GM12878 (cell line): ENCODE measurements around the gene TMEM174. TPM values are rescaled to one million over a fixed set of nuclear protein-coding genes. Genes with fewer than 3 reads are reported as not detected.

Experiments
- ATAC-seq: fragments of 200-7000 bp; cut with Tn5 transposase; 3 replicates; pipeline ENCODE4 v1.9.1; 2020; ENCODE audit warnings: mild to moderate bottlenecking, moderate library complexity
- BruUV-seq: library from RNA; stranded (reverse); fragments of 400-500 nt; replicated peaks from 2 replicates; lab custom pipeline; 2021; lab: Mats Ljungman, UMichigan
- CTCF ChIA-PET: fragments of 300-600 bp; sonication (Branson Sonifier 250); formaldehyde crosslinking; extraction: SDS; loops from one replicate; lab custom pipeline; 2021; ENCODE audit warnings: inconsistent platforms; lab: Yijun Ruan, JAX
- POLR2A ChIA-PET: fragments of 350-600 bp; formaldehyde crosslinking; extraction: SDS; loops from one replicate; lab custom pipeline; 2021; ENCODE audit warnings: inconsistent platforms; lab: Charles Lee
- RAD21 ChIA-PET: fragments of 300-600 bp; sonication (Branson Sonifier 250); formaldehyde crosslinking; loops from one replicate; lab custom pipeline; 2023; ENCODE audit warnings: antibody characterized with exemption; ENCODE audit not compliant: unreplicated experiment; lab: Charles Lee
- SMC1A ChIA-PET: fragments of 300-600 bp; sonication (Branson Sonifier 250); formaldehyde crosslinking; loops from one replicate; lab custom pipeline; 2023; ENCODE audit not compliant: unreplicated experiment, uncharacterized antibody; lab: Charles Lee
- DNase-seq: peaks from one replicate; pipeline ENCODE4 v3.0.0-alpha.2; 2011; ENCODE audit warnings: low read depth, low spot score
- FAIRE-seq: peaks from 3 replicates; lab custom pipeline; 2011; peaks lifted over from hg19 to GRCh38; lab: Jason Lieb, UNC
- H2AFZ ChIP-seq: 2 replicates; pipeline ENCODE4 v1.6.0; 2011; ENCODE audit warnings: low read depth, low read length, control low read depth; ENCODE audit not compliant: control insufficient read depth
- H3K27ac ChIP-seq: 2 replicates; pipeline ENCODE4 v1.5.1; 2011; ENCODE audit warnings: control low read depth; ENCODE audit not compliant: control insufficient read depth, insufficient read depth
- H3K27me3 ChIP-seq, 2 experiments: replicated peaks in 1 of 2; 2 replicates each; pipeline versions ENCODE4 v1.6.0 to v1.6.1; 2011; ENCODE audit warnings: low read length in 1 of 2; ENCODE audit not compliant: control insufficient read depth in 2 of 2, insufficient read depth in 2 of 2
- H3K36me3 ChIP-seq, 2 experiments: 2 replicates each; pipeline ENCODE4 v1.5.1; 2011; ENCODE audit warnings: low read length in 1 of 2; ENCODE audit not compliant: control insufficient read depth in 2 of 2, insufficient read depth in 2 of 2
- H3K4me1 ChIP-seq: 2 replicates; pipeline ENCODE4 v1.6.1; 2011; ENCODE audit warnings: mild to moderate bottlenecking, low read length, moderate library complexity, mixed read lengths; ENCODE audit not compliant: control insufficient read depth, insufficient read depth
- H3K4me2 ChIP-seq: 2 replicates; pipeline ENCODE4 v1.6.0; 2011; ENCODE audit warnings: control low read depth; ENCODE audit not compliant: control insufficient read depth, insufficient read depth
- H3K4me3 ChIP-seq: fragments of 200-600 bp; sonication (generic); 2 replicates; pipeline ENCODE4 v1.5.1; 2016
- H3K79me2 ChIP-seq: 2 replicates; pipeline ENCODE4 v1.6.0; 2011; ENCODE audit warnings: low read length; ENCODE audit not compliant: control insufficient read depth, insufficient read depth
- H3K9ac ChIP-seq: 2 replicates; pipeline ENCODE4 v1.8.0; 2011; ENCODE audit warnings: low read length, control low read depth, mixed read lengths; ENCODE audit not compliant: control insufficient read depth, insufficient read depth
- H3K9me3 ChIP-seq: replicated peaks from 3 replicates; pipeline ENCODE4 v1.5.1; 2011; ENCODE audit warnings: mild to moderate bottlenecking, low read length; ENCODE audit not compliant: control insufficient read depth, insufficient read depth
- H4K20me1 ChIP-seq: 2 replicates; pipeline ENCODE4 v1.6.0; 2011; ENCODE audit not compliant: control insufficient read depth, insufficient read depth
- CEBPB ChIP-seq, 2 experiments: fragments of 150-350 bp in 1 of 2; IDR thresholded peaks; 2 replicates each; pipeline ENCODE4 v1.6.1; 2012 to 2014; ENCODE audit warnings: low read depth in 2 of 2, low read length in 2 of 2, borderline replicate concordance in 1 of 2, inconsistent platforms in 1 of 2
- CHD1 ChIP-seq: IDR thresholded peaks from 2 replicates; pipeline ENCODE4 v1.6.1; 2012; ENCODE audit warnings: low read depth, low read length, improper control_type of control experiment
- FOXM1 ChIP-seq: IDR thresholded peaks from 2 replicates; pipeline ENCODE4 v1.6.1; 2012; ENCODE audit warnings: low read depth, mild to moderate bottlenecking, inconsistent platforms, low read length, moderate library complexity
- HSF1 ChIP-seq: fragments of 150-350 bp; IDR thresholded peaks from 2 replicates; pipeline ENCODE4 v1.6.1; 2014; ENCODE audit warnings: mild to moderate bottlenecking, low read depth, low read length
- JUNB ChIP-seq: IDR thresholded peaks from 2 replicates; pipeline ENCODE4 v1.6.1; 2016; ENCODE audit warnings: antibody characterized with exemption, mild to moderate bottlenecking
- MYC ChIP-seq: IDR thresholded peaks from 2 replicates; pipeline ENCODE4 v1.6.1; 2011; ENCODE audit warnings: mild to moderate bottlenecking, low read length, moderate library complexity, inconsistent platforms; ENCODE audit not compliant: insufficient read depth, insufficient replicate concordance, insufficient read length, severe bottlenecking
- STAT1 ChIP-seq: fragments of 450-650 bp; conservative IDR thresholded peaks from 2 replicates; pipeline ENCODE4 v1.6.1; 2014; ENCODE audit warnings: antibody characterized with exemption, mild to moderate bottlenecking
- TBL1XR1 ChIP-seq: IDR thresholded peaks from 2 replicates; pipeline ENCODE4 v1.6.1; 2012; ENCODE audit warnings: low read depth, low read length, improper control_type of control experiment
- ZBTB40 ChIP-seq: fragments of 450-650 bp; IDR thresholded peaks from 2 replicates; pipeline ENCODE4 v1.6.1; 2016; ENCODE audit warnings: mild to moderate bottlenecking, moderate library complexity, borderline replicate concordance
- ZNF274 ChIP-seq: IDR thresholded peaks from one replicate; pipeline ENCODE4 v1.8.0; 2011; ENCODE audit not compliant: insufficient read length, insufficient read depth
- WGBS: methylation state at CpG from one replicate; pipeline ENCODE4 v1.1.6; 2016; ENCODE audit warnings: low lambda C conversion rate; ENCODE audit not compliant: insufficient replicate concordance, insufficient coverage; ENCODE audit errors: missing lambda C conversion rate; 5-methylcytosine and 5-hydroxymethylcytosine counted together
- in situ Hi-C: fragments of 300-500 bp; cut with MboI; formaldehyde crosslinking; loops from 9 replicates; pipeline ENCODE4 v1.14.3; 2018; ENCODE audit warnings: mixed read lengths
- intact Hi-C: fragments of 100-400 bp; cut with micrococcal nuclease; formaldehyde crosslinking; loops from one replicate; pipeline ENCODE4 v1.14.2; 2022; ENCODE audit not compliant: unreplicated experiment
- polyA plus RNA-seq, 11 experiments: library from polyadenylated mRNA; depleted of rRNA in 4 of 11; unstranded in 6 of 11; stranded (reverse) in 5 of 11; fragments of >200 nt; fragmentation: Nextera tagmentation in 4 of 11; fragmentation: Illumina TruSeq in 1 of 11; extraction: Ambion mirVana in 4 of 11; extraction: Trizol in 1 of 11; gene quantifications; 1 replicate in 1 of 11; 2 replicates in 10 of 11; pipeline versions ENCODE4 v1.2.1 to v1.2.3, GENCODE V29; 2011 to 2016; ENCODE audit warnings: inconsistent platforms in 2 of 11, missing spikeins in 2 of 11, low read depth in 1 of 11
- total RNA-seq, 4 experiments: library from RNA; depleted of rRNA in 3 of 4; stranded (reverse); fragments of >200 nt in 3 of 4; fragmentation: Illumina TruSeq in 1 of 4; extraction: Trizol in 1 of 4; gene quantifications; 2 replicates each; pipeline versions ENCODE4 v1.2.1 to v1.2.3, GENCODE V29; 2013 to 2021
- TF ChIP-seq, protein P1 (sequence below): IDR thresholded peaks from 2 replicates; pipeline ENCODE4 v1.6.1; 2011; ENCODE audit warnings: borderline replicate concordance, low read depth, mild to moderate bottlenecking, moderate library complexity, low read length; ENCODE audit not compliant: insufficient read depth, poor library complexity, severe bottlenecking
- TF ChIP-seq, protein P2 (sequence below): IDR thresholded peaks from 2 replicates; pipeline ENCODE4 v1.6.1; 2012; ENCODE audit warnings: low read length, inconsistent platforms
- TF ChIP-seq, protein P3 (sequence below): fragments of 450-650 bp; IDR thresholded peaks from 2 replicates; pipeline ENCODE4 v1.6.1; 2016; ENCODE audit warnings: mild to moderate bottlenecking
- TF ChIP-seq, protein P4 (sequence below): IDR thresholded peaks from 2 replicates; pipeline ENCODE4 v1.6.1; 2011; ENCODE audit warnings: low read depth, mild to moderate bottlenecking, low read length, moderate library complexity, borderline replicate concordance; ENCODE audit errors: extremely low read depth

The TMEM174 gene
- total and polyA plus RNA-seq, 10 of the 15 experiments (the other 5 are each of a cell fraction or from before 2014, with no cell fraction given): not detected

DNA sequence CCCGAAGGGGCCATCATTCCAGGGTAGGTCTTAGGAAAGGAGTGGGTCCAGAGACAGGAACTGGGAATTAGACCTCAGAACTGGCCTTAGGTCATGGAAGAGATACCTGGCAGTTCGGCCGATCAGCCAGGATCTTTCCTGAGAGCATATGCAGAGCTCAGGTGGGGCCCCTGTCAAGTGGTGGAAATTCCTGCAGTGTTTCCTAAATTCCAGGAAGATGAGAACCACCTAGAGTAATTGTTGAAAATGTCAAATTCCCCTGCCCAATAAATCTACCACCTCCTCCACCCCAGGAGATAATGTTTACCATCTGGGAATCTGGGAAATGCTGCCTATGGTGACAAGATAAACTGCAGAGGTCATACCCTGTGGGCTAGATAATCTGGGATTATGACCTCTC lies 38.0 kb upstream of the TMEM174 start:
- H3K27me3 ChIP-seq: 0 out of 4 replicates have a peak, but pooled peaks cover 0 to 2% of the 10 kb centered on the region in 2 experiments
- H3K9ac ChIP-seq: no peak overlapping the region
- ChIA-PET RAD21 (no interaction called here), POLR2A (no interaction called here), SMC1A (no interaction called here), CTCF (no interaction called here)
- ATAC-seq: no peak
- H3K36me3 ChIP-seq: no peaks in the 10 kb centered on the region
- DNase-seq: no peak
- intact Hi-C loops: no loop called here
- no peaks in the 10 kb centered on the region for H3K9me3 ChIP-seq
- H4K20me1 ChIP-seq: no peaks in the 10 kb centered on the region
- H3K27ac ChIP-seq: no peak overlapping the region
- FAIRE-seq: no peak
- H3K4me1 ChIP-seq: no peaks in the 10 kb centered on the region
- no peak overlapping the region for H2AFZ ChIP-seq
- H3K79me2 ChIP-seq: no peaks in the 10 kb centered on the region
- BruUV-seq: no TSS peak
- WGBS: 51% methylated on average over 3 of the region's 3 CpGs
- no peak overlapping the region for H3K4me3 ChIP-seq
- in situ Hi-C loops: no loop called here
- no peak overlapping the region for H3K4me2 ChIP-seq
- no peak for TF ChIP-seq STAT1
- TF ChIP-seq TBL1XR1: no peak
- no peak for TF ChIP-seq HSF1
- TF ChIP-seq FOXM1: no peak
- TF ChIP-seq, protein P1, sequence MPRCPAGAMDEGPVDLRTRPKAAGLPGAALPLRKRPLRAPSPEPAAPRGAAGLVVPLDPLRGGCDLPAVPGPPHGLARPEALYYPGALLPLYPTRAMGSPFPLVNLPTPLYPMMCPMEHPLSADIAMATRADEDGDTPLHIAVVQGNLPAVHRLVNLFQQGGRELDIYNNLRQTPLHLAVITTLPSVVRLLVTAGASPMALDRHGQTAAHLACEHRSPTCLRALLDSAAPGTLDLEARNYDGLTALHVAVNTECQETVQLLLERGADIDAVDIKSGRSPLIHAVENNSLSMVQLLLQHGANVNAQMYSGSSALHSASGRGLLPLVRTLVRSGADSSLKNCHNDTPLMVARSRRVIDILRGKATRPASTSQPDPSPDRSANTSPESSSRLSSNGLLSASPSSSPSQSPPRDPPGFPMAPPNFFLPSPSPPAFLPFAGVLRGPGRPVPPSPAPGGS: no peak
- TF ChIP-seq JUNB: no peak
- TF ChIP-seq ZNF274: no peak
- TF ChIP-seq, protein P2, sequence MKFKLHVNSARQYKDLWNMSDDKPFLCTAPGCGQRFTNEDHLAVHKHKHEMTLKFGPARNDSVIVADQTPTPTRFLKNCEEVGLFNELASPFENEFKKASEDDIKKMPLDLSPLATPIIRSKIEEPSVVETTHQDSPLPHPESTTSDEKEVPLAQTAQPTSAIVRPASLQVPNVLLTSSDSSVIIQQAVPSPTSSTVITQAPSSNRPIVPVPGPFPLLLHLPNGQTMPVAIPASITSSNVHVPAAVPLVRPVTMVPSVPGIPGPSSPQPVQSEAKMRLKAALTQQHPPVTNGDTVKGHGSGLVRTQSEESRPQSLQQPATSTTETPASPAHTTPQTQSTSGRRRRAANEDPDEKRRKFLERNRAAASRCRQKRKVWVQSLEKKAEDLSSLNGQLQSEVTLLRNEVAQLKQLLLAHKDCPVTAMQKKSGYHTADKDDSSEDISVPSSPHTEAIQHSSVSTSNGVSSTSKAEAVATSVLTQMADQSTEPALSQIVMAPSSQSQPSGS: no peak
- TF ChIP-seq, protein P3, sequence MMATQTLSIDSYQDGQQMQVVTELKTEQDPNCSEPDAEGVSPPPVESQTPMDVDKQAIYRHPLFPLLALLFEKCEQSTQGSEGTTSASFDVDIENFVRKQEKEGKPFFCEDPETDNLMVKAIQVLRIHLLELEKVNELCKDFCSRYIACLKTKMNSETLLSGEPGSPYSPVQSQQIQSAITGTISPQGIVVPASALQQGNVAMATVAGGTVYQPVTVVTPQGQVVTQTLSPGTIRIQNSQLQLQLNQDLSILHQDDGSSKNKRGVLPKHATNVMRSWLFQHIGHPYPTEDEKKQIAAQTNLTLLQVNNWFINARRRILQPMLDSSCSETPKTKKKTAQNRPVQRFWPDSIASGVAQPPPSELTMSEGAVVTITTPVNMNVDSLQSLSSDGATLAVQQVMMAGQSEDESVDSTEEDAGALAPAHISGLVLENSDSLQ: no peak
- no peak for TF ChIP-seq ZBTB40
- TF ChIP-seq CEBPB (IDR thresholded peaks at IDR 0.05; ENCODE audit: borderline replicate concordance in 1 of 2, low read depth in 2 of 2, low read length in 2 of 2): no peak
- no peak for TF ChIP-seq MYC
- TF ChIP-seq, protein P4, sequence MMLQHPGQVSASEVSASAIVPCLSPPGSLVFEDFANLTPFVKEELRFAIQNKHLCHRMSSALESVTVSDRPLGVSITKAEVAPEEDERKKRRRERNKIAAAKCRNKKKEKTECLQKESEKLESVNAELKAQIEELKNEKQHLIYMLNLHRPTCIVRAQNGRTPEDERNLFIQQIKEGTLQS: no peak
- TF ChIP-seq CHD1: no peak
